Brain pericyte (primary cell): Measurements from ENCODE around the gene SMYD5.
"Not testable (repeated sequence)": the region's sequence is repeated elsewhere in the genome, so short reads cannot be mapped to it uniquely, and the experiment has no call there.

ENCODE experiments used
- DNase-seq: peaks from one replicate; pipeline ENCODE4 v3.0.0-alpha.2; 2012; ENCODE audit warnings: low read depth, low spot score

The SMYD5 gene

GRCh38 chr2:73259704-73260337 lies 45.8 kb downstream of the SMYD5 start:
- DNase-seq: no peak

DNA sequence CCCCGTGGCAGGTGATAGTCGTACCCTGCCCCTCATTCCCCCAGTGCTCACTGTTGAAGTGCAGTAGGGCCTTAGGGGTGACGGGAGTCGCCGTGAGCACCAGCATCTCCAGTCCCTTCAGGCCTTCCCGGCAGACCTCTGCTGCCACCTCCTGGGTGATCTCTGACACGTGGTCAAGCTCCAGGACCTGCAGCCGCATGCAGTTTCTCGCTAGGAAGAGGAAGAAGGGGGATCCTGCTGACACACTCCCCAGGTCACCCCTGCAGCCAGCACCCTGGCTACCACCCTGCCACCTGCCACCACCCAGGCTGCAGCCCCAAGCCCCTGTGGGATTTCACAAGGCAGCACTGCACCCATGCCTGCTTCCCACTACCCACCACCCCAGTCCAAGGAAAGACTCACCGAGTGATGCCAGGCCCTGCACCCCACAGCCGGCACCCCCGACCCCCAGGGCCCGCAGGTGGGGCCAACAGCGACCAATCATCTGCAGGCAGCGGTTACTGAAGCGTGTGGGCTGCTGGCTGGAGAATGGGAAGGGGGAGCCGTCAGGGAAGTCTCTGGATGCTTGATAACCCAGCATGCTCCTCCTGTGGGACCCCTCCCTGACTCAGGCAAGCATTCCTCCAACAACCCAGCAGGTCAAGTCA lies 46.4 kb downstream of the SMYD5 start:
- DNase-seq: no peak

DNA sequence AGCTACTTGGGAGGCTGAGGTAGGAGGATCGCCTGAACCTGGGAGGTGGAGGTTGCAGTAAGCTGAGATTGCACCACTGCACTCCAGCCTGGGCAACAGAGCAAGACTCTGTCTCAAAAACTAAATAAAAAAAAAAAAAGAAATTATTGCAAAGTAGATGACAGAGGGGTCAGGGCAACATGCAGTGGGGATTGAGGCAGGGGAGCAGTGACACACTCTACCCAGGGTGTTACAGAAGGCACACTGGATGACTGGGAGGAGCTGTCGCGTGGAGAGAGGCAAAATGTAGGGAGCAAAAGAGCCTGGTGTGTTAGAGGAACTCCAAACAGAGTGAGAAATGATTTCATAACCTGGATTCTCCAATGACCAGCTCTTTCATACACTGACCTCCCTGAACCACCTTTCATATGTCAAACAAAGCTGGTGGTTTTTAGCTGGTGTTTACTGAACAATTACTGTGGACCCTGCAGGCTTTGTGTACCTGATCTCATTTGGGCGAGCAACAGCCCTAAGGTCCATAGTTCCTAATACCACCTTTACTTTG lies 48.1 kb downstream of the SMYD5 start:
- no peak for DNase-seq

DNA sequence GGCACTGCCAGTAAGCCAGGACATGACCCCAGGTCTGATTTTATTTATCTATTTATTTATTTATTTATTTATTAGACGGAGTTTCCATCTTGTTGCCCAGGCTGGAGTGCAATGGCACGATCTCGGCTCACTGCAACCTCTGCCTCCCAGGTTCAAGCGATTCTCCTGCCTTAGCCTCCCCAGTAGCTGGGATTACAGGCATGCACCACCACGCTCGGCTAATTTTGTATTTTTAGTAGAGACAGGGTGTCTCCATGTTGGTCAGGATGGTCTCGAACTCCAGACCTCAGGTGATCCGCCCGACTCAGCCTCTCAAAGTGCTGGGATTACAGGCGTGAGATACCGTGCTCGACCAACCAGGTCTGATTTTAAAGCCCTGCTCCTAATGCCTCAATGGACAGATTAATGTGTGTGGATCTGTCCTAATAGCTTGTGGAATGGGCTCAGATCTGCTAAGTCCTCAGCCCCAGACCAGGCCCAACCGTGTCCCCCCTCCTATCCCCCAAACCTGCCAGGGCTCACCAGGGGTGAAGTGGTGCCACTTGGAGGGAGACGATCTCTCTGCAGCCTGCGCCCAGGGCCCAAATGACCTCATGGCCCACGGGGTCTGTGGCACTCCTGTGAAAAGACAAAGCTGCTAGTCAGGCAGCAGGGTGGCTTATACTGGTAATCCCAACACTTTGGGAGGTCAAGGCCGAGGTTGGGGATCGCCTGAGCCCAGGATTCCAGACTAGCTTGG lies 48.8 kb downstream of the SMYD5 start:
- not testable (repeated sequence) for DNase-seq

GRCh38 chr2:73263540-73264331 lies 49.7 kb downstream of the SMYD5 start:
- no peak for DNase-seq

DNA sequence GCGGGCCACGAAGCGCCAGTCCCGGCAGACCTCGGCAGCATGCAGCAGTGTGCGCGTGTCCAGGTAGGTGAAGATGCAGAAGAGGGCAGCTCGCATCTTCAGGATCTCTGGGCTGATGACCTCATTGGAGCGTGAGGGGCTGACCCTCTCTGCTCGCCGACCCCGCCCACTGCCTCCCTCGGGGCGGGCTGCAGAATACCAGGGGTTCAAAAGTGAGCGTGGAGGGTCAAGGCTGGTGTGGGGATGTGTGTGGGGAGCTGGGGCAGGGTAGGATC lies 50.2 kb downstream of the SMYD5 start:
- no peak for DNase-seq

GRCh38 chr2:73264783-73265182 lies 50.7 kb downstream of the SMYD5 start:
- DNase-seq: no peak

GRCh38 chr2:73265298-73266060 lies 51.4 kb downstream of the SMYD5 start:
- DNase-seq: no peak

GRCh38 chr2:73266061-73266901 lies 52.2 kb downstream of the SMYD5 start:
- no peak for DNase-seq

- no peak for DNase-seq
Observed at GRCh38 chr2:73267008-73267407, 53.0 kb downstream of the SMYD5 start.

DNA sequence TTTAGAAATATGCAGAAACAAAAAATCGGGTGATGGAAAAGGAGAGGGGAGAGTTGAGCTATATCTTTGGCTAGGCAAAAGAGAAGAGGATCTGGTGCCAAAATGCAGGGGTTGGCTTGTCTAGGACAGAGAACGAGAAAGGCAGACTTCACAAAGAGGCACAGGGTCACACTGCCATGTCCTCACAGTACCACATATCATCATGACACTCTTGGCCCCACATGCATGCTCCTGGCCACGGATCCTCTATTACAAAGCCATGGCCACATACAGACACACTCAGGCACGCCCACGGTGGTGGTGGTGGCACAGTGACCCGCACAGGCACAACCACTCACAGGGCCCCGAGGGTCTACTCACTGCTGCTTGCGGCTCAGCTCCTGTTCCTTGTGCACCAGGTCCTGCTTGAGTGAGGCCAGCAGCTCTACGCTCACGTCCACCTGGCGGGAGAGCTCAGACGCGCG lies 54.4 kb downstream of the SMYD5 start:
- no peak for DNase-seq

- no peak for DNase-seq
Observed at GRCh38 chr2:73268830-73269685, 55.0 kb downstream of the SMYD5 start.

DNA sequence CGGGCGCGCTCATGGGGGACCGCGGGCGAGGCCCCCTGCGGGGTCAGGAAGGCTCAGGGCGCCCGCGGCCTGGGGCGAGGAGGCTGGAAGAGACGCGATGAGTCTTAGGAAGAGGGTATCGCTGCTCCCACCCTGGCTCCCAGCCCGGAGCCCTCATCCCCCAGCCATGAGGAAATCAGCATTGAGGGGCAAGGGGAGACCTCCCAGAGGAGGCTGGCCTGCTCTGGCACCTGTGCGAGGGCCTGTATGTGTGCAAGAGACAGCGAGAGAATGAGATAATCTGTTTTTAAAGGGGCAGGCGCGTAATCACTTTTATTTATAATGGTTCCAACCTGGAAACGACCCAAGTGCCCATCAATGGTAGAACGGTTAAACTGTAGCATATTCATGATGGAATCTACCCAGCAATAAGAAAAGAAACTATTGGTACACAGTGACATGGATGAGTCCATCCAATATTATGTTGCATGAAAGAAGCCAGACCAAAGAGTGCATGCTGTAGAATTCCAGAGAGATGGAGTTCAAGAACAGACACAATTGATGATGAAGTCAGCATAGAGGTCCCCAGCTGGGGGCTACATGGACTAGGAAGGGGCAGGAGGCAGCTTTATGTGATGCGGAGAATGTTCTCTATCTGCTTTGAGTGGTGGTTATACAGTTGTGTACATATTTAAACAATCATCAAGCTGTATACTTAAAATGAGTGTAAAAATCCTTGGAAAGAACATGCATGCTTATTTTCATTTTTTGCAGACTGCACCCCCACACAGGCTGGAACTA lies 55.8 kb downstream of the SMYD5 start:
- DNase-seq: no peak

GRCh38 chr2:73272270-73272669 lies 58.2 kb downstream of the SMYD5 start:
- DNase-seq: no peak
